SU-DHL-6 (cell line): ENCODE results near the gene CD93.

Source experiments
- H2AFZ ChIP-seq: fragments of 200-600 bp; sonication (generic); 2 replicates; pipeline ENCODE4 v1.6.1; 2014; ENCODE audit warnings: low read depth, mild to moderate bottlenecking, moderate library complexity, mixed read lengths, antibody characterized with exemption, low read length; ENCODE audit not compliant: severe bottlenecking
- H3F3A ChIP-seq: fragments of 200-600 bp; shearing (Covaris generic); 2 replicates; pipeline ENCODE4 v1.6.0; 2016; ENCODE audit warnings: antibody characterized with exemption, mild to moderate bottlenecking; ENCODE audit not compliant: insufficient read depth
- H3K27ac ChIP-seq: fragments of 200-600 bp; sonication (generic); 2 replicates; pipeline ENCODE4 v1.5.1; 2016; ENCODE audit warnings: low read depth, mild to moderate bottlenecking, low read length, moderate library complexity, mixed read lengths
- H3K27me3 ChIP-seq: fragments of 200-600 bp; sonication (generic), shearing (Covaris generic); 2 replicates; pipeline ENCODE4 v1.6.0; 2014; ENCODE audit warnings: mild to moderate bottlenecking, low read length
- H3K36me3 ChIP-seq: fragments of 200-600 bp; sonication (generic); 2 replicates; pipeline ENCODE4 v1.6.1; 2014; ENCODE audit warnings: mild to moderate bottlenecking, low read length, mixed read lengths
- H3K4me2 ChIP-seq: fragments of 300-600, 200-600 bp; shearing (Covaris generic), sonication (generic); 2 replicates; pipeline ENCODE4 v1.6.0; 2014; ENCODE audit warnings: low read length, low read depth, mild to moderate bottlenecking; ENCODE audit not compliant: poor library complexity, severe bottlenecking
- H3K4me3 ChIP-seq: fragments of 200-600 bp; sonication (generic); 2 replicates; pipeline ENCODE4 v1.5.1; 2014; ENCODE audit warnings: antibody characterized with exemption, low read length, mild to moderate bottlenecking, mixed read lengths; ENCODE audit not compliant: insufficient read depth, poor library complexity, severe bottlenecking
- H3K79me2 ChIP-seq: fragments of 200-600 bp; sonication (generic); 2 replicates; pipeline ENCODE4 v1.6.1; 2014; ENCODE audit warnings: mild to moderate bottlenecking, low read length, moderate library complexity; ENCODE audit not compliant: insufficient read depth
- H3K9ac ChIP-seq: fragments of 200-600 bp; sonication (generic); 2 replicates; pipeline ENCODE4 v1.7.0; 2014; ENCODE audit warnings: mild to moderate bottlenecking, low read length
- H3K9me2 ChIP-seq: fragments of 200-600 bp; sonication (generic); replicated peaks from 2 replicates; pipeline ENCODE4 v1.6.1; 2014; ENCODE audit warnings: low read length; ENCODE audit not compliant: insufficient read depth
- H3K9me3 ChIP-seq: fragments of 200-600 bp; sonication (generic); 2 replicates; pipeline ENCODE4 v1.6.1; 2014; ENCODE audit warnings: low read length, mixed read lengths; ENCODE audit not compliant: insufficient read depth
- H4K20me1 ChIP-seq: fragments of 200-600 bp; sonication (generic); 2 replicates; pipeline ENCODE4 v1.6.1; 2014; ENCODE audit warnings: low read depth, mild to moderate bottlenecking, antibody characterized with exemption, low read length, moderate library complexity, mixed read lengths
- CTCF ChIP-seq: fragments of 200-600 bp; sonication (generic); IDR thresholded peaks from one replicate; pipeline ENCODE4 v1.5.1; 2017; ENCODE audit warnings: antibody characterized with exemption, mild to moderate bottlenecking, low read length, moderate library complexity; ENCODE audit not compliant: insufficient read depth, poor library complexity, severe bottlenecking
- EZH2phosphoT487 ChIP-seq: fragments of 200-600 bp; sonication (generic), shearing (Covaris generic); conservative IDR thresholded peaks from 2 replicates; pipeline ENCODE4 v1.6.1; 2018; ENCODE audit warnings: mild to moderate bottlenecking, antibody characterized with exemption, low read length, moderate library complexity, mixed read lengths

Gene CD93

GRCh38 chr20:23090147-23090546, 4.0 kb upstream of the CD93 start:
- no peaks in the 10 kb centered on the region for H3F3A ChIP-seq
- no peak for TF ChIP-seq CTCF
- TF ChIP-seq EZH2phosphoT487: no peak
- H3K9me3 ChIP-seq: no peaks in the 10 kb centered on the region
- no peak overlapping the region for H3K27ac ChIP-seq
- no peaks in the 10 kb centered on the region for H3K79me2 ChIP-seq
- H3K9me2 ChIP-seq: no peaks in the 10 kb centered on the region
- H3K4me2 ChIP-seq: no peak overlapping the region
- H3K27me3 ChIP-seq: no peaks in the 10 kb centered on the region
- no peak overlapping the region for H3K4me3 ChIP-seq
- no peak overlapping the region for H2AFZ ChIP-seq
- no peaks in the 10 kb centered on the region for H4K20me1 ChIP-seq
- H3K9ac ChIP-seq: no peak overlapping the region
- H3K36me3 ChIP-seq: no peaks in the 10 kb centered on the region

GRCh38 chr20:23088866-23089265, 2.7 kb upstream of the CD93 start:
- Histone ChIP-seq H3K36me3 (no peaks in the 10 kb centered on the region), H3K9ac (no peak overlapping the region), H3K9me3 (no peaks in the 10 kb centered on the region), H2AFZ (no peak overlapping the region), H4K20me1 (no peaks in the 10 kb centered on the region), H3K27me3 (no peaks in the 10 kb centered on the region), H3K79me2 (no peaks in the 10 kb centered on the region), H3F3A (no peaks in the 10 kb centered on the region), H3K4me3 (no peak overlapping the region), H3K9me2 (no peaks in the 10 kb centered on the region), H3K4me2 (no peak overlapping the region), H3K27ac (no peak overlapping the region)
- TF ChIP-seq EZH2phosphoT487 (no peak), CTCF (no peak)

GRCh38 chr20:23087587-23088251, 1.6 kb upstream of the CD93 start:
- H3K27me3 ChIP-seq: no peaks in the 10 kb centered on the region
- no peaks in the 10 kb centered on the region for H3K9me2 ChIP-seq
- no peaks in the 10 kb centered on the region for H3K36me3 ChIP-seq
- H2AFZ ChIP-seq: no peak overlapping the region
- H3K4me2 ChIP-seq: no peak overlapping the region
- H3F3A ChIP-seq: no peaks in the 10 kb centered on the region
- no peak overlapping the region for H3K4me3 ChIP-seq
- no peaks in the 10 kb centered on the region for H3K79me2 ChIP-seq
- no peak overlapping the region for H3K27ac ChIP-seq
- no peaks in the 10 kb centered on the region for H3K9me3 ChIP-seq
- TF ChIP-seq CTCF (no peak), EZH2phosphoT487 (no peak)
- H4K20me1 ChIP-seq: no peaks in the 10 kb centered on the region
- H3K9ac ChIP-seq: no peak overlapping the region
